D721Med (cell line): ENCODE data around the gene SBF2.
"Not testable (repeated sequence)": the region's sequence is repeated elsewhere in the genome, so short reads cannot be mapped to it uniquely, and the experiment has no call there.

Experiments
- DNase-seq: peaks from one replicate; pipeline ENCODE4 v3.0.0; 2011; ENCODE audit warnings: low spot score; ENCODE audit not compliant: insufficient read length
- FAIRE-seq: peaks from 2 replicates; lab custom pipeline; 2011; peaks lifted over from hg19 to GRCh38; lab: Jason Lieb, UNC
- CTCF ChIP-seq: IDR thresholded peaks from 2 replicates; pipeline ENCODE4 v1.5.1; 2012; ENCODE audit warnings: mild to moderate bottlenecking, control low read depth; ENCODE audit not compliant: insufficient read depth; ENCODE audit errors: missing control alignments

SBF2 gene

DNA sequence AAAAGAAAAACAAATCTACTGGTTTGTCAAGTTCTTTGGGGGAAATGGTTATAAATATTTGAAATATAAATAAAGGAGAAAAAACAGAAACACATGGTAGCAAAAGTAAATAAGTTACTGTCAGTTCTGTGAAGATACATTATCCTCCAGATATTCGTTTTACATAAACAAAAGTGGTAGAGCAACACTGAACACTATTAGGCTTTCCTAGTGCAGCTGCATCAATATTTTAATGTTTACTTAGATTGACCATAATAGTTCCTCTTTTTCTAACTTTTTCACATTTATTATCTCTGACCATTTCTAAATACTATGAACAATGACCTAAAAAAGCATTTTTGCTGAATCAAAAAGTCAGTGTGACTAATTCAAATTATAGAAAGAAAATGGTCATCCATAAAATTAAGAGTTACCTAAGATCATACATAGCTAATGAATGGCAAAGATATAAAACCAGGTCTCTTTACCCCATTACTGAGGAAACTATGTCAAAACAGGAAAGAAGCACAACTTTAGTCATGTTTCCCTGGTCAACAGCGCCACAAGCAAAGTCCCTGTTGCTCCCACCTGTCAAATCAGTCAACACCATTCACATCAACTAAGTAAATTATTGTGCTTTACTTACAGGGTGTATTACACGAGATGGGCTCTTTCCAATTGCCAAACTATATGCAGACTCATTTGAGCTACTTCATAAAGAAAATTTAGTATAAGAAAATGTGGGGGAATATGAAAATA is 38.5 kb downstream of the SBF2 start:
- TF ChIP-seq CTCF, result no peak
- FAIRE-seq, result no peak
- no peak for DNase-seq

- not testable (repeated sequence) for DNase-seq
Measured at GRCh38 chr11:10249448-10250131, 44.4 kb downstream of the SBF2 start.

DNA sequence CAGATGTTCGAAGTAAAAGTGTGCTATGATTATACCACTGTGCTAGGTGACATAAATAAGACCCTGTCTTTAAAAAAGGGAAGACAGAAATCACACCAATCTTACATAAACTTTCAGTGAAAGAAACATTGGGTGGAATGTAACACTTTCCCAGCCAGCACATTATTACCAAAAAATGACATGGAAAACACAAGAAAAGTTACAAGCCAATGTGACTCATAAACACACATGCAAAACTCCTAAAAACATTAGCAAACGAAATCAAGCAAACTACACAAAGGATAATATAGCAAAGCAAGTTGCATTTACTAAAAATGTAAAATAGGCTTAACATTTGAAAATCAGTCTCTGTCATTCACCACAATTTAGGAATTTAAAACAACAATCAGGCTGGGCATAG is 47.0 kb downstream of the SBF2 start:
- no peak for FAIRE-seq

More at GRCh38 chr11:10249448-10250131, 44.4 kb downstream of the SBF2 start:
- not testable (repeated sequence) for FAIRE-seq

GRCh38 chr11:10243896-10244575 is 50.0 kb downstream of the SBF2 start:
- peak; percentile 55 for FAIRE-seq
- no peak for DNase-seq
- no peak for TF ChIP-seq CTCF

More for the DNA sequence above, 47.0 kb downstream of the SBF2 start:
- no peak for DNase-seq
- no peak for TF ChIP-seq CTCF

GRCh38 chr11:10236840-10237239 is 57.2 kb downstream of the SBF2 start:
- DNase-seq, result no peak
- TF ChIP-seq CTCF, result no peak
- no peak for FAIRE-seq

DNA sequence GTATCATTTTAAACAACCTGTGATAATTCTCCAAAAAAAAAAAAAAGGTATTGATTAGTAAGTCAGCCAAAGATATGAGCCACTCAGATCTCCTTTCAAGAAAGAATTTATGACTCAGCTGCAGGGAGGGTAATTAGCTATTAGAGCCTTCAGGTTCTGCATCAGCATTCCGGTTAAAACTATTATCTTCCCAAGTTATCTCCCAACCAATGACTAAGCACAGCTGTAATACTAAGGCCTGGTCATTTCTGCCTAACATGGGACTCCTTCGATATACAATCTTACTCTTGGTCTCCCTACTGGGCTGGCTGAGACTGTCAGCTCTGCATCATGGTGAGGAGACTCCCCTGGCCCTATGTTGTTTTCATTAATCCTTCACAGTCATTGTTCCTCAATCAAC is 60.4 kb downstream of the SBF2 start:
- FAIRE-seq (no peak), DNase-seq (no peak)
- TF ChIP-seq CTCF, result no peak

- TF ChIP-seq CTCF, result no peak
- no peak for FAIRE-seq
- DNase-seq, result no peak
Measured at GRCh38 chr11:10232756-10233155, 61.3 kb downstream of the SBF2 start.

GRCh38 chr11:10231803-10232202 is 62.2 kb downstream of the SBF2 start:
- FAIRE-seq, DNase-seq: not testable (repeated sequence)
